Ectodermal cell (in vitro differentiated cells): ENCODE results near the gene STYK1.
"Not testable (repeated sequence)": the region's sequence is repeated elsewhere in the genome, so short reads cannot be mapped to it uniquely, and the experiment has no call there.

ENCODE experiments used
- H3K27ac ChIP-seq: 2 replicates; pipeline ENCODE4 v1.7.0; 2013; ENCODE audit warnings: mild to moderate bottlenecking, low read depth, low read length; ENCODE audit not compliant: insufficient read depth, poor library complexity, severe bottlenecking
- H3K27me3 ChIP-seq: 2 replicates; pipeline ENCODE4 v1.7.0; 2013; ENCODE audit warnings: mild to moderate bottlenecking, low read length; ENCODE audit not compliant: insufficient read depth, control insufficient read depth, poor library complexity, severe bottlenecking
- H3K36me3 ChIP-seq: one replicate; pipeline ENCODE4 v1.7.0; 2013; ENCODE audit warnings: low read length; ENCODE audit not compliant: control insufficient read depth, insufficient read depth
- H3K4me1 ChIP-seq: one replicate; pipeline ENCODE4 v1.7.0; 2013; ENCODE audit warnings: low read length; ENCODE audit not compliant: control insufficient read depth, insufficient read depth
- H3K4me3 ChIP-seq: 2 replicates; pipeline ENCODE4 v1.7.0; 2013; ENCODE audit warnings: low read depth, low read length, control low read depth; ENCODE audit not compliant: insufficient read depth
- H3K9me3 ChIP-seq: 2 replicates; pipeline ENCODE4 v1.7.0; 2013; ENCODE audit warnings: mild to moderate bottlenecking, low read length, moderate library complexity; ENCODE audit not compliant: control insufficient read depth
- WGBS, 2 experiments: methylation state at CpG; one replicate each; pipeline ENCODE4 v1.1.7; 2013; ENCODE audit warnings: missing lambda C conversion rate in 2 of 2; 5-methylcytosine and 5-hydroxymethylcytosine counted together

STYK1 gene

DNA sequence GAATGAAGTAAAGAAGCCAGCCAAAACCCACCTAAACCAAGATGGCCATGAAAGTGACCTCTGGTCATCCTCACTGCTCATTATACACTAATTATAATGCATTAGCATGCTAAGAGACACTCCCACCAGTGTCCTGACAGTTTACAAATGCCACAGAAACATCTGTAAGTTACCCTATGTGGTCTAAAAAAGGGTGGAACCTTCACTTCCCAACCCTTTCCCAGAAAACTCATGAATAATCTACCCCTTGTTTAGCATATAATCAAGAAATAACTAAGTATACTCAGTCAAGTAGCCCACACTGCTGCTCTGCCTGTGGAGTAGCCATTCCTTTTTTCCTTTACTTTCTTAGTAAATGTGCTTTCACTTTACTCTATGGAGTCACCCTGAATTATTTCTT is 19.8 kb downstream of the STYK1 start:
- Histone ChIP-seq H3K4me3 (no peak overlapping the region), H3K36me3 (no peaks in the 10 kb centered on the region), H3K9me3 (no peaks in the 10 kb centered on the region), H3K27ac (no peak overlapping the region), H3K27me3 (no peaks in the 10 kb centered on the region), H3K4me1 (no peaks in the 10 kb centered on the region)

DNA sequence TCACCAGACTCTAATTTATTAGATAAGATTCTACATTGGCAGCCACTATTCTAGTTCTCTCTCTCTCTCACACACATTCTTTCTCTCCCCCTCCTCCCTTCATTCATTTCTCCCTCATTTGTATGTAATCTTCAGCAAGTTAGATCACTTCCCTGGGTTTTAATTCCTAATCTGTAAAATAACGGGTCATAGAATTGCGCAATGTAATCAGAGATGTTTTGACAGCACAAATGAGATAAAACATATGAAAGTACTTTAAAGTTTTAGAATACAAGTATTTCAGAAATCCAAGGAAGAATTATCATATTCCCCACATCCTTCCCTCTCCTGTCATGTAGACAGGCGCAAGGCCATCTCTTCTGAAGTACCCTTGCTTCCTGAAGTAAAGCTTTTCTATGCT is 21.7 kb downstream of the STYK1 start:
- H3K36me3 ChIP-seq, result no peaks in the 10 kb centered on the region
- no peaks in the 10 kb centered on the region for H3K27me3 ChIP-seq
- no peaks in the 10 kb centered on the region for H3K4me1 ChIP-seq
- H3K9me3 ChIP-seq, result no peaks in the 10 kb centered on the region
- no peak overlapping the region for H3K27ac ChIP-seq
- no peak overlapping the region for H3K4me3 ChIP-seq
- WGBS, 2 experiments, result 88 to 97% methylated on average over 2 to 3 of the region's 3 CpGs

DNA sequence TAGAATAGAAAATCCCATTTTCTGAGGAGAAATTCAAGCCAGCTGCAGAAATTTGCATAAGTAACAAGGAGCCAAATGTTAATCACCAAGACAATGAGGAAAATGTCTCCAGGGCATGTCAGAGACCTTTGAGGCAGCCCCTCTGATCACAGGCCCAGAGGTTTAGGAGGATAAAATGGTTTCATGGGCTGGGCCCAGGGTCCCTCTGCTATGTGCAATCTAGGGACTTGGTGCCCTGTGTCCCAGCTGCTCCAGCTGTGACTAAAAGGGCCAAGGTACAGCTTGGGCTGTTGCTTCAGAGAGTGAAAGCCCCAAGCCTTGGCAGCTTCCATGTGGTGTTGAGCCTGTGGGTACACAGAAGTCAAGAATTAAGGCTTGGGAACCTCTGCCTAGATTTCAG is 27.3 kb downstream of the STYK1 start:
- not testable (repeated sequence) for H3K36me3 ChIP-seq, H3K27me3 ChIP-seq, H3K4me3 ChIP-seq, H3K4me1 ChIP-seq, H3K9me3 ChIP-seq, H3K27ac ChIP-seq

DNA sequence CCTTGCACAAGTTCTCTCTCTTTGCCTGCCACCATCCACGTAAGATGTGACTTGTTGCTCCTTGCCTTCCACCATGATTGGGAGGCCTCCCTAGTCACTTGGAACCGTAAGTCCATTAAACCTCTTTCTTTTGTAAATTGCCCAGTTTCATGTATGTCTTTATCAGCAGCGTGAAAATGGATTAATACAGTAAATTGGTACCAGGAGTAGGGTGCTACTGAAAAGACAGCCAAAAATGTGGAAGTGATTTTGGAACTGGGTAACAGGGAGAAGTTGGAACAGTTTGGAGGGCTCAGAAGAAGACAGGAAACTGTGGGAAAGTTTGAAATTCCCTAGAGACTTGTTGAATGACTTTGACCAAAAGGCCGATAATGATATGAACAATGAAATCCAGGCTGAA is 27.9 kb downstream of the STYK1 start:
- 80% methylated on average over 4 of the region's 4 CpGs for WGBS, 2 experiments
- H3K4me1 ChIP-seq, result no peaks in the 10 kb centered on the region
- H3K4me3 ChIP-seq, result no peak overlapping the region
- H3K9me3 ChIP-seq, result no peaks in the 10 kb centered on the region
- H3K36me3 ChIP-seq, result no peaks in the 10 kb centered on the region
- no peaks in the 10 kb centered on the region for H3K27me3 ChIP-seq
- no peak overlapping the region for H3K27ac ChIP-seq

DNA sequence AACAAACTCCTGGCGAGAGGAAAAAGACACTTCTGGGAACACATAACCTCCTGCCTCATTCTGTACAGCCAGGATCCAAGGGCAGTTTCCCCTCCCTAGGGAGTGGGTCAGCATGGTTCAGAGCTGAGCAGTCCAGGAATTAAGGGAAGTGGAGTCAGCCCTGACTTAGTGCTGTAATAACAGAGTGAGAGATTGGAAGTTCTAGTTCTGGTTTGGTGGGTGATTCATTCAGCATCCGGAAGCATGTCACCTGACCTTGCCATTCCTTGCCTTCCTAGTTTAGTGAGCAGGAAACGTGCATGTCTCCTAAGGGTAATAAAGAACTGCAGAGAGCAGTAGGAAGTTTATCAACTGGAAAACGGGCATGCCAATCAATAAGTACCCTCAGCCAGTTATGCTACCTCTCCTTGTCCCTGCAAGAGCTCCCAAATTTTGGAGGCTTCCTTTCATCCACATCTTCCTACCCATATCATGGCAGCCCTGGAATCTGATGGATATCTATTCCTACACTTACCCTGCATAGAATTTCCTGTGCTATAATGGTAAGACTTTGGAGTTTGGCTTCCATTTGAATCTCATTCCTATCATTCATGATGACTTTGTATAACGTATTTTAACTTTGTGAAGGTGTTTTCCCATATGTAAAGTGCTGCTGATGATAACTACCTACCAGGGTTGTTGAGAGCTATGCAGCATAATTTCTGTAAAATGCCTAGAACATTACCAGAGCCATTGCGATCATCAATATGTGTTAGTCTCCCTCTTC is 31.9 kb downstream of the STYK1 start:
- no peaks in the 10 kb centered on the region for H3K27me3 ChIP-seq
- WGBS, 2 experiments, result 90 to 94% methylated on average over 5 to 6 of the region's 6 CpGs
- no peaks in the 10 kb centered on the region for H3K36me3 ChIP-seq
- H3K27ac ChIP-seq, result no peak overlapping the region
- H3K4me1 ChIP-seq, result no peaks in the 10 kb centered on the region
- H3K4me3 ChIP-seq, result no peak overlapping the region
- H3K9me3 ChIP-seq, result no peaks in the 10 kb centered on the region

DNA sequence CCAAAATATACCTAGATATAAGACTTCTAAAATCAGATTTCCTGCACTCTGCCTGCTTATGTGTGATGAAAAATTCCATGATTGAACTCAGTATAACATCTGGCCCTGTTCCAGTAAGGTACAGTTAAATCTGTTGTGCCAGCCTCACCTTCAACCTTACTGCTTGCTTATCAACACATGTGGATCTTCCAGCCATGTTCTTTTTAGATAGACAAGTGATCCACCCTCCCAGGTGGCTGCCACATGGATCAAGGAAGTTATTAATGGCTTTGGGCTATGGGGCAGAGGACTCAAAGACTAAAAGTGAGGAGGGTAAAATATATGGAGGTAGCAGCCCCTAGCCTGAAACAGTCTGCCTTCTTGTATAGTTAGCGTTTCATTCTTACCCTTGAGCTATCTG is 35.1 kb downstream of the STYK1 start:
- Histone ChIP-seq H3K36me3 (no peaks in the 10 kb centered on the region), H3K27me3 (no peaks in the 10 kb centered on the region), H3K9me3 (no peaks in the 10 kb centered on the region), H3K27ac (no peak overlapping the region), H3K4me1 (no peaks in the 10 kb centered on the region), H3K4me3 (no peak overlapping the region)
- WGBS, 2 experiments, result no CpG with 5 or more reads among the region's 1 CpG

DNA sequence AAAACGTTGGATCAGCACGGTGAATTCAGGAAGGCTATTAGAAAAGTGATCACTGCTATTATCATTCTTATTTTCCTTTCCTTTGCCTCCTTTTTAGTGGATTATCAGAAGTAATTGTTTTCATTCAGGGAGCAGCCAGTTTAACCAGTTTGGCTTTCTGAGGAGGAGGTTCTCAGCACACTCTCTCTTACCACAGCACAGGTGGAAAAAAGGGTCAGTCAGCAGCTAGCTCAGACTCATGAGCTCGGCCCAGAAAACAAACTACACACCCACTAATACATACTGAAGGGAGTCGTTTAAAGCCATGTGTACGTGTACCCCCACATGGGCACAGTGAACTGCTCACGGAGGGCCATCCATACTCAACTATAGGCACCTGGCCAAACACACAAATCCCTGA is 37.2 kb downstream of the STYK1 start:
- Histone ChIP-seq H3K36me3 (no peaks in the 10 kb centered on the region), H3K27ac (no peak overlapping the region), H3K27me3 (no peaks in the 10 kb centered on the region), H3K9me3 (no peaks in the 10 kb centered on the region), H3K4me1 (no peaks in the 10 kb centered on the region), H3K4me3 (no peak overlapping the region)
- 83 to 91% methylated on average over 6 of the region's 6 CpGs for WGBS, 2 experiments

DNA sequence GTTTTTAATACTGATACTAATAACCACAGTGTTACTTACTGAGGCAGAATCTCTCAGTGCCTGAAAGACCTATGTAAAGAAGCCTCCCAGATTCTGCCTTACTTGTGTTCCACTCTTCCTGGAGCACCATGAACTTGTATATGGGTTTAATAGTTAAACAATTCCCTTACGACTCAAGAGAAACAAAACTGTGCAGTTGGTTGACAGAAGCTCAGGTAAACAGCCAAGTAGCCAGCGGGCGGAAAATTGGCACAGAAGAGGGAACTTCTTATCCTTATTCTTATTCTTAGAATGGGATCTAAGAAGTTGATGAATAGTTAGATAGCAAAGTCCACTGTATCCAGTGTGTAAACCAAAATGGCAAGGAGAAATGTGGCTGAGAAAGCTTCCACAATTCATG is 37.7 kb downstream of the STYK1 start:
- no peaks in the 10 kb centered on the region for H3K36me3 ChIP-seq
- 95 to 97% methylated on average over 3 of the region's 3 CpGs for WGBS, 2 experiments
- H3K9me3 ChIP-seq, result no peaks in the 10 kb centered on the region
- no peaks in the 10 kb centered on the region for H3K4me1 ChIP-seq
- no peak overlapping the region for H3K4me3 ChIP-seq
- H3K27ac ChIP-seq, result no peak overlapping the region
- no peaks in the 10 kb centered on the region for H3K27me3 ChIP-seq

DNA sequence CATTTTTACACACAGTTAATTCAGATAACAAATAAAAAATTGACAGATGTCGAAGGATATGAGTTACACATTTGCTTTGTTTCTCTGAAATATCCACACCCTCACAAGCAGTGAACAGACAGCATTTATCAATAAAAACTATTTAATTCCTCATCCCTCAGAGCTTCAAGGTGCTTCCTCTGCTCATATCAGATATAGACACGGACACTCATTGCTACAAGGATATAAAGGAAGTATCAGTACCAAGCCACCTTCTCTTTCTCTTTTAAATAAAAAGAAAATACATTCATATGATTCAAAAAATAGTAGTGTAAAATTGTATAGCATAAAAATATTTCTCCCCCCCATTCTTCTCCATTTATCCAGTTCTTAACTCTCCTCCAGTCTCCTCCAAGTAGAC is 38.5 kb downstream of the STYK1 start:
- H3K9me3 ChIP-seq, result no peaks in the 10 kb centered on the region
- no peak overlapping the region for H3K27ac ChIP-seq
- no peaks in the 10 kb centered on the region for H3K4me1 ChIP-seq
- 99 to 100% methylated on average over 2 of the region's 2 CpGs for whole genome bisulfite sequencing, 2 experiments
- H3K27me3 ChIP-seq, result no peaks in the 10 kb centered on the region
- H3K4me3 ChIP-seq, result no peak overlapping the region
- no peaks in the 10 kb centered on the region for H3K36me3 ChIP-seq

DNA sequence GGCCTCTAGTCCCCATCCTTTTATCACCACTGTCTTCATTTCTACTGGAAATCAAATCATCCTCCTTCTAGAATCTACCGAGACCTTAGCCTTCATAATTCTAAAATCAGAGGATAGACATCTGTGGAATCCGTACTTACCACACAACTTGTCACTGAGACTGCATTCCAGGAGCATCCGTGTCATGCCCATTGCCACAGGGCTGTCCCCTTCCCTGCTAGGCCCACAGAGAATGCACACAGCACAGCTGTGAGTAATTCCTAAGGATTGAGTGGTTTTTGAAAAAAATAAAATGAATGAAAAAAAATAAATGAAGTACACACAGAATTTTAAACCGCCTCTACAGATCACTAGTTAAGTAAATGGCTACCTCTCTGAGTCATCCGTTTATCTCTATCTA is 39.4 kb downstream of the STYK1 start:
- Histone ChIP-seq H3K4me3 (no peak overlapping the region), H3K27me3 (no peaks in the 10 kb centered on the region), H3K9me3 (no peaks in the 10 kb centered on the region), H3K4me1 (no peaks in the 10 kb centered on the region), H3K27ac (no peak overlapping the region), H3K36me3 (no peaks in the 10 kb centered on the region)
- 94% methylated on average over 5 of the region's 5 CpGs for WGBS, 2 experiments

DNA sequence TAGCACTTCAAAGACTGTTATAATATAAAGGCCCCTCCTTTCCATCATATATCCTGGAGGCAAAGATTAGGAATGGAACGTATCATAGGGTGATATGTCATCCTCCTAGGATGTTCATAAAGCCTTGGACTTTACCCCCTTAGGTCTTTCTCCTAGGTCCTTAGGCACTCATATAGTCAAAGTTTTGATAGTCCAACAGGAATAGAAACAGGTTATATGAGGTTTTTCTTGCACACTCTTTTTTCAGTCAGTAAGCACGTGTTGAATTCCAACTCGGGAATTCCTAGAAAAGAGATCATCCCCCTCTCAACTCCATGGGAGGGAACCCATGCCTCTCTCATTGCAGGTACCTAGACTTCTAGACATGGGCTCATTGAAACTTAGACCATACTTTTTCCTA is 40.3 kb downstream of the STYK1 start:
- 91 to 95% methylated on average over 3 of the region's 3 CpGs for WGBS, 2 experiments
- Histone ChIP-seq H3K27ac (no peak overlapping the region), H3K9me3 (no peaks in the 10 kb centered on the region), H3K36me3 (no peaks in the 10 kb centered on the region), H3K4me3 (no peak overlapping the region), H3K4me1 (no peaks in the 10 kb centered on the region), H3K27me3 (no peaks in the 10 kb centered on the region)
